ENCODE measurements around the gene GRK5.
"Not testable (repeated sequence)": the region's sequence is repeated elsewhere in the genome, so short reads cannot be mapped to it uniquely, and the experiment has no call there.

Gene GRK5

GRCh38 chr10:119237722-119238436, 30.5 kb downstream of the GRK5 start:
- peaks cover 22% of the 10 kb centered on the region; the same call in 1 of the 2 replicates for H3K79me2 ChIP-seq (ENCODE audit: insufficient read depth, low read length)
- H4K20me1 ChIP-seq (ENCODE audit: insufficient read depth, low read length, poor library complexity, severe bottlenecking), result no peaks in the 10 kb centered on the region
- no peaks in the 10 kb centered on the region for H3K27me3 ChIP-seq (ENCODE audit: insufficient read depth, low read length, poor library complexity, severe bottlenecking)
- no peak overlapping the region for H2AFZ ChIP-seq (ENCODE audit: low read length)
- no peaks in the 10 kb centered on the region for H3K9me3 ChIP-seq (ENCODE audit: insufficient read depth, low read depth, low read length)
- H3K9me2 ChIP-seq (replicated peaks; ENCODE audit: low read depth, low read length), result no peaks in the 10 kb centered on the region
- TF ChIP-seq EZH2phosphoT487 (IDR thresholded peaks at IDR 0.05; ENCODE audit: borderline replicate concordance) (no peak), CTCF (conservative IDR thresholded peaks at IDR 0.05; ENCODE audit: low read length) (no peak)
- no peaks in the 10 kb centered on the region for H3K36me3 ChIP-seq (ENCODE audit: insufficient read depth, low read length)
- H3K4me1 ChIP-seq (ENCODE audit: insufficient read depth, low read length, poor library complexity, severe bottlenecking), result peaks cover 29% of the 10 kb centered on the region
- peak overlapping the region; percentile 20 for H3K4me3 ChIP-seq (ENCODE audit: low read length, poor library complexity, severe bottlenecking)
- H3F3A ChIP-seq (ENCODE audit: low read depth), result 0 out of 2 replicates have a peak, but pooled peaks cover 4% of the 10 kb centered on the region
- peak overlapping the region; percentile 40 for H3K9ac ChIP-seq (ENCODE audit: low read depth, low read length, poor library complexity, severe bottlenecking)
- H3K4me2 ChIP-seq (ENCODE audit: low read depth, low read length, poor library complexity, severe bottlenecking), result peak overlapping the region; percentile 64

GRCh38 chr10:119238577-119238976, 31.2 kb downstream of the GRK5 start:
- Histone ChIP-seq H3K4me2 (ENCODE audit: low read depth, low read length, poor library complexity, severe bottlenecking) (peak overlapping the region; percentile 64), H3K9ac (ENCODE audit: low read depth, low read length, poor library complexity, severe bottlenecking) (peak overlapping the region; percentile 40), H3F3A (ENCODE audit: low read depth) (0 out of 2 replicates have a peak, but pooled peaks cover 4% of the 10 kb centered on the region), H3K9me3 (ENCODE audit: insufficient read depth, low read depth, low read length) (no peaks in the 10 kb centered on the region), H3K4me1 (ENCODE audit: insufficient read depth, low read length, poor library complexity, severe bottlenecking) (peaks cover 22% of the 10 kb centered on the region), H3K27me3 (ENCODE audit: insufficient read depth, low read length, poor library complexity, severe bottlenecking) (no peaks in the 10 kb centered on the region), H2AFZ (ENCODE audit: low read length) (no peak overlapping the region), H3K9me2 (replicated peaks; ENCODE audit: low read depth, low read length) (no peaks in the 10 kb centered on the region), H3K4me3 (ENCODE audit: low read length, poor library complexity, severe bottlenecking) (no peak overlapping the region), H3K36me3 (ENCODE audit: insufficient read depth, low read length) (no peaks in the 10 kb centered on the region), H3K79me2 (ENCODE audit: insufficient read depth, low read length) (peaks cover 24% of the 10 kb centered on the region; the same call in 1 of the 2 replicates), H4K20me1 (ENCODE audit: insufficient read depth, low read length, poor library complexity, severe bottlenecking) (no peaks in the 10 kb centered on the region)
- TF ChIP-seq CTCF (conservative IDR thresholded peaks at IDR 0.05; ENCODE audit: low read length), result no peak
- TF ChIP-seq EZH2phosphoT487 (IDR thresholded peaks at IDR 0.05; ENCODE audit: borderline replicate concordance), result no peak

- H4K20me1 ChIP-seq (ENCODE audit: insufficient read depth, low read length, poor library complexity, severe bottlenecking); H3K4me2 ChIP-seq (ENCODE audit: low read depth, low read length, poor library complexity, severe bottlenecking); H3K9me3 ChIP-seq (ENCODE audit: insufficient read depth, low read depth, low read length); H3K27me3 ChIP-seq (ENCODE audit: insufficient read depth, low read length, poor library complexity, severe bottlenecking); H3K4me3 ChIP-seq (ENCODE audit: low read length, poor library complexity, severe bottlenecking); H3K36me3 ChIP-seq (ENCODE audit: insufficient read depth, low read length); H2AFZ ChIP-seq (ENCODE audit: low read length); H3K9ac ChIP-seq (ENCODE audit: low read depth, low read length, poor library complexity, severe bottlenecking); H3F3A ChIP-seq (ENCODE audit: low read depth); H3K9me2 ChIP-seq (replicated peaks; ENCODE audit: low read depth, low read length): not testable (repeated sequence)
- Histone ChIP-seq H3K4me1 (ENCODE audit: insufficient read depth, low read length, poor library complexity, severe bottlenecking) (peaks cover 20% of the 10 kb centered on the region), H3K79me2 (ENCODE audit: insufficient read depth, low read length) (peaks cover 24% of the 10 kb centered on the region; the same call in 1 of the 2 replicates)
These were observed 31.6 kb downstream of the GRK5 start for GRCh38 chr10:119239015-119239414.

GRCh38 chr10:119239630-119240029, 32.3 kb downstream of the GRK5 start:
- H3K4me3 ChIP-seq (ENCODE audit: low read length, poor library complexity, severe bottlenecking); H3K27me3 ChIP-seq (ENCODE audit: insufficient read depth, low read length, poor library complexity, severe bottlenecking); H3K9ac ChIP-seq (ENCODE audit: low read depth, low read length, poor library complexity, severe bottlenecking); H4K20me1 ChIP-seq (ENCODE audit: insufficient read depth, low read length, poor library complexity, severe bottlenecking); H3K9me2 ChIP-seq (replicated peaks; ENCODE audit: low read depth, low read length); H2AFZ ChIP-seq (ENCODE audit: low read length); H3K9me3 ChIP-seq (ENCODE audit: insufficient read depth, low read depth, low read length); H3F3A ChIP-seq (ENCODE audit: low read depth); H3K4me2 ChIP-seq (ENCODE audit: low read depth, low read length, poor library complexity, severe bottlenecking); H3K36me3 ChIP-seq (ENCODE audit: insufficient read depth, low read length): not testable (repeated sequence)
- H3K79me2 ChIP-seq (ENCODE audit: insufficient read depth, low read length), result peaks cover 24% of the 10 kb centered on the region; the same call in 1 of the 2 replicates
- H3K4me1 ChIP-seq (ENCODE audit: insufficient read depth, low read length, poor library complexity, severe bottlenecking), result peaks cover 20% of the 10 kb centered on the region

All from Loucy (cell line).